Transverse colon (tissue), 4 donors: ENCODE measurements around the gene MYO7B.

ENCODE experiments used
- EP300 ChIP-seq: sonication (generic); formaldehyde crosslinking; IDR thresholded peaks from one replicate; pipeline ENCODE4 v1.6.1; 2017; ENCODE audit warnings: antibody characterized with exemption, low read depth
- POLR2A ChIP-seq: fragments of 450-650 bp; IDR thresholded peaks from one replicate; pipeline ENCODE4 v1.6.1; 2016; ENCODE audit warnings: antibody characterized with exemption, mild to moderate bottlenecking, moderate library complexity
- POLR2AphosphoS5 ChIP-seq, 3 donors: sonication (generic); formaldehyde crosslinking; IDR thresholded peaks; one replicate each; pipeline ENCODE4 v1.6.1; 2016; ENCODE audit warnings: antibody characterized with exemption in 3 of 3
- TF ChIP-seq, protein P1 (sequence below), 5 experiments: fragments of 200-600 bp in 3 of 5; fragments of 450-650 bp in 2 of 5; sonication (generic) in 3 of 5; IDR thresholded peaks; 1 replicate in 2 of 5; 2 replicates in 3 of 5; pipeline ENCODE4 v1.5.1; 2016 to 2017; ENCODE audit warnings: antibody characterized with exemption in 5 of 5, inconsistent platforms in 3 of 5, mild to moderate bottlenecking in 2 of 5, moderate library complexity in 1 of 5

- TF ChIP-seq, protein P1, sequence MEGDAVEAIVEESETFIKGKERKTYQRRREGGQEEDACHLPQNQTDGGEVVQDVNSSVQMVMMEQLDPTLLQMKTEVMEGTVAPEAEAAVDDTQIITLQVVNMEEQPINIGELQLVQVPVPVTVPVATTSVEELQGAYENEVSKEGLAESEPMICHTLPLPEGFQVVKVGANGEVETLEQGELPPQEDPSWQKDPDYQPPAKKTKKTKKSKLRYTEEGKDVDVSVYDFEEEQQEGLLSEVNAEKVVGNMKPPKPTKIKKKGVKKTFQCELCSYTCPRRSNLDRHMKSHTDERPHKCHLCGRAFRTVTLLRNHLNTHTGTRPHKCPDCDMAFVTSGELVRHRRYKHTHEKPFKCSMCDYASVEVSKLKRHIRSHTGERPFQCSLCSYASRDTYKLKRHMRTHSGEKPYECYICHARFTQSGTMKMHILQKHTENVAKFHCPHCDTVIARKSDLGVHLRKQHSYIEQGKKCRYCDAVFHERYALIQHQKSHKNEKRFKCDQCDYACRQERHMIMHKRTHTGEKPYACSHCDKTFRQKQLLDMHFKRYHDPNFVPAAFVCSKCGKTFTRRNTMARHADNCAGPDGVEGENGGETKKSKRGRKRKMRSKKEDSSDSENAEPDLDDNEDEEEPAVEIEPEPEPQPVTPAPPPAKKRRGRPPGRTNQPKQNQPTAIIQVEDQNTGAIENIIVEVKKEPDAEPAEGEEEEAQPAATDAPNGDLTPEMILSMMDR (IDR thresholded peaks at IDR 0.05), result no peak
- no peak for TF ChIP-seq POLR2AphosphoS5 (IDR thresholded peaks at IDR 0.05)
- no peak for TF ChIP-seq POLR2A
- TF ChIP-seq EP300, result no peak
Measured at GRCh38 chr2:127646487-127647241, 111.2 kb downstream of the MYO7B start.
